HFF-Myc (cell line): ENCODE data around the gene CSRP1.
A peak's percentile ranks its signal among the peaks of the same experiment; 100 is the strongest.
"Not testable (repeated sequence)": the region's sequence is repeated elsewhere in the genome, so short reads cannot be mapped to it uniquely, and the experiment has no call there.

ENCODE experiments used
- DNase-seq: peaks from one replicate; pipeline ENCODE4 v3.0.0-alpha.2; 2011; ENCODE audit warnings: low read depth; ENCODE audit errors: extremely low read depth
- H3K4me3 ChIP-seq: replicated peaks from 2 replicates; pipeline ENCODE4 v1.5.1; 2011; ENCODE audit warnings: low read depth, mild to moderate bottlenecking, control low read depth, low read length
- TF ChIP-seq, protein P1 (sequence below): IDR thresholded peaks from 2 replicates; pipeline ENCODE4 v1.5.1; 2012; ENCODE audit warnings: mild to moderate bottlenecking, low read depth, low read length, control low read depth; ENCODE audit errors: missing control alignments

Gene CSRP1

DNA sequence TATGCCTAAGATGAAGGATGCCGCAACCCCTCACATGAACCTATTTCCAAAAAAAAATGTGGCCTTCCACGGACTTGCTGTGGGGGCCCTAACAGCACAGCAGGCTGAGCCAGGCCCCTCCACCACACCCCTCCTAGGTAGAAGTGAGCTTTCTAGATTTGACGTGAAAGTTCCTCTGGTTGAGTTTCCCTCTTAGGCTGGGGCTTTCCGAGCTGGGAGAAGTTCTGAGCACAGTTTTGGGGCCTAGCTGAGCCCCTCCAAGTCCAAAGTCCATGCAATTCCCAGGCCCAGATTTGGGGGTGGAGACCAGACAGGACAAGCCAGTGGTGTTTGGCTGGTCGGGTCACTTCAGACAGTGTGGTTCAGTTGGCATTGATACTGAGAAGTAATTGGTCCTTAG lies 24.2 kb downstream of the CSRP1 start:
- TF ChIP-seq, protein P1, sequence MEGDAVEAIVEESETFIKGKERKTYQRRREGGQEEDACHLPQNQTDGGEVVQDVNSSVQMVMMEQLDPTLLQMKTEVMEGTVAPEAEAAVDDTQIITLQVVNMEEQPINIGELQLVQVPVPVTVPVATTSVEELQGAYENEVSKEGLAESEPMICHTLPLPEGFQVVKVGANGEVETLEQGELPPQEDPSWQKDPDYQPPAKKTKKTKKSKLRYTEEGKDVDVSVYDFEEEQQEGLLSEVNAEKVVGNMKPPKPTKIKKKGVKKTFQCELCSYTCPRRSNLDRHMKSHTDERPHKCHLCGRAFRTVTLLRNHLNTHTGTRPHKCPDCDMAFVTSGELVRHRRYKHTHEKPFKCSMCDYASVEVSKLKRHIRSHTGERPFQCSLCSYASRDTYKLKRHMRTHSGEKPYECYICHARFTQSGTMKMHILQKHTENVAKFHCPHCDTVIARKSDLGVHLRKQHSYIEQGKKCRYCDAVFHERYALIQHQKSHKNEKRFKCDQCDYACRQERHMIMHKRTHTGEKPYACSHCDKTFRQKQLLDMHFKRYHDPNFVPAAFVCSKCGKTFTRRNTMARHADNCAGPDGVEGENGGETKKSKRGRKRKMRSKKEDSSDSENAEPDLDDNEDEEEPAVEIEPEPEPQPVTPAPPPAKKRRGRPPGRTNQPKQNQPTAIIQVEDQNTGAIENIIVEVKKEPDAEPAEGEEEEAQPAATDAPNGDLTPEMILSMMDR = no peak
- DNase-seq = no peak
- no peak overlapping the region for H3K4me3 ChIP-seq

DNA sequence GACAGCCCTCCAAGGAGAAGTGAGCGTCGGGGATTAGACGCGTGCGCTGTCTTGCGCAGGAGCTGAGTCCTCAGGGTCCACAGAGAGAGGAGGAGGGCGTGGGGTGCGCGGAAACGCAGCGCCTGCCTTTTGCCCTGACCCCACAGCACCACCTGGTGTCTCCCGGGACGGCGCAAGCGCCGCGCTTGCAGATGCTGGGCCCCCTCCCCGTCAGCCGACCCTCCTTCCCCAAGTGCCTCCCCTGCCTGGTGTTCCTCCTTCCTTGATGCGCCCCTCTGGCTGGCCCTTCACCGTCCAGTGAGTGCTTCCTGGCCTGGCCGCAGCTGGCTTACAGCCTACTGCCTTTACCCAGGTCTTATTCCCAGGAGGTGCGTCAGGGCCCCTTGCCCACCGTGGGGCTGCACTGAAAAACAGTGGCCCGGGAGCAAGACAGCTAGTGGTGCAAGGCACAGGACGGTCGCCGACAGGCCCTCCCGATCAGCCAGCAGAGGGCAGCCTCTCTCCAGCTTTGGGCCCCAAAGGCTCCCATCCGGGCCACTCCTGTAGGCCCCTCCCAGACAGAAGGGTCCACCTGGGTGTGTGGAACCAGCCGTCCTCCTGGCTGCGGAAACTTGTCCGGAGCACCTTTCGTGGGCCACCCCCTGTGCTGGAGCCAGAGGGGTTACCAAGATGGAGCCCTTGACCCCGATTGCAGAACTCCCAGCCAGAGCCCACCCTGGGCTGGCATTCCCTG lies 25.0 kb downstream of the CSRP1 start:
- TF ChIP-seq, protein P1 = peak; percentile 86
- H3K4me3 ChIP-seq = no peak overlapping the region

DNA sequence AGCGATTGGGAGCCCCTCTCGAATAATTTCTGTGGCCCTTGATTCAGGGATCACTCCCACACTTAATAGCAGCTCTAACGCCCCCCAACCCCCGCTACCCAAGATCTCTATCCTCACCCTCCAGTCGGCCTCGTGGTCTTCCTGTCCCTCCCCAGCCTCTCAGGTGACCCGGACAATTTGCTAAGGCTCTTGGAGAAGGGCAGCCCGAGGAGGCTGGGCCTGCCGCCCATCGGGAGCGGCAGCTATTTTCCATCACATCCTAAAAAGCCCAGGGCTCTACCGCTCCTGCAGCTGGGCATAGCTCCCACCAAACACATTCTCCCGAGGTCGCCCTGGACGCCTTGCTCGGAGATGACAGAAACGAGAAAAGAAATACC lies 25.9 kb downstream of the CSRP1 start:
- TF ChIP-seq, protein P1 = no peak
- H3K4me3 ChIP-seq = peak overlapping the region; percentile 19
- DNase-seq = no peak

More for the DNA sequence above, 25.0 kb downstream of the CSRP1 start:
- DNase-seq = peak; percentile 45

DNA sequence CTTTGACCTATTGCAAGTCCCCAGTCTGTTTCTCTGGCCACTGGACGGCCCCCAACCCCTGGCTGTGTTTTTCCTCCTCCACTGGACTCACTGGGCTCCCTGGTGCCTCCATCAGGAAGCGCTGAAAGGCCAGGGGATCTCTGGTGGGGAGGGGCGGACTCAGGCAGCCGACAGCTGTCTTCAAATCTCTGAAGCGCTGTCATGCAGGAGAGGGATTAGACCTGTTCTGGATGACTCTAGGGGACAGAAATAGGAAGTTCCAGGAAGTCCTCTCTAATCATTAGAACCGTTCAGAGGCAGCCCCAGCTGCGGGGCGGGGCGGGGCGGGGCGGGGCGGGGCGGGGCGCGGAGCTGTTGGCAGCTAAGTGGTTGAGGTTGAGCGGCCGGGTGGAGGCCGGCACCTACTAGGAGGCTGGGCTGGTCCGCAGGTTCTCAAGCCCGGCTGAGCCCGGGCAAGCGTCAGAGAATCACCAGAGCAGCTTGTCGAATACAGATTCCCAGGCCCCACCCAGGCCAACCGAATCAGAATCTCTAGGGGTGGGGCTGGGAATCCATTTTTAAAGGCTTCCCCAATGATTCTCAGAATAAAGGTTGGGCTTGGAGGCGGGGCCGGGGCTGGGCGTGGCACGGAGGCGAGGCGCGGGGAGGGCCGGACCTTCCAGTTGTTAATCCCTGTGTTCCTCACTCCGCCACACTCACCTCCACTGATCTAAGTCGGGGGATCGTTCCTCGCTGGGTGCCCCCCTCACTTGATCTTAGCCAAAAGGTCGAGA lies 26.5 kb downstream of the CSRP1 start:
- no peak for DNase-seq
- peak overlapping the region; percentile 19 for H3K4me3 ChIP-seq
- TF ChIP-seq, protein P1 = no peak

DNA sequence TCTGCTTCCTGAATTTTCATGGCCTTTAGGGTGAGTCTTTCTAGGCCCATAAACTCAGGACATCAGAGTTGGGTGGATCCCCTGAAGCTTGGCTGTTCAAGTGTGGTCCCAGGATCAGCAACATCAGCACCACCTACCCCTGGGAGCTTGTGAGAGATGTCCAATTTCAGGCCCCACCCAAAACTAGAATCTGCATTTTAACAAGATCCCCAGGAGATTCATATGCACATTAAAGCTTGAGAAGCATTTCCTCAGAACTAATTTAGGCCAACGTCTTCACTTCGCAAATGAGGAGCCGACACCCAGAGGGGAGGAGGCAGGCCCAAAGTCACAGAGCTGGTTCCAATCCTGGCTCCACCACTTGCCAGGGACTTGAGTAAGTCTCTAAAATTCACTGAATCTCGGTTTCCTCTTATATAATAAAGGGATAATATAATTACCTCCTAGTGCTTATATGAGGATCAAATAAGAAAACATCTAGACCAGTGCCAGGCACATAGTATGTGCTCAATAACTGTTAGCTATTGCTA lies 27.7 kb downstream of the CSRP1 start:
- TF ChIP-seq, protein P1 = no peak
- no peak for DNase-seq
- H3K4me3 ChIP-seq = no peak overlapping the region

DNA sequence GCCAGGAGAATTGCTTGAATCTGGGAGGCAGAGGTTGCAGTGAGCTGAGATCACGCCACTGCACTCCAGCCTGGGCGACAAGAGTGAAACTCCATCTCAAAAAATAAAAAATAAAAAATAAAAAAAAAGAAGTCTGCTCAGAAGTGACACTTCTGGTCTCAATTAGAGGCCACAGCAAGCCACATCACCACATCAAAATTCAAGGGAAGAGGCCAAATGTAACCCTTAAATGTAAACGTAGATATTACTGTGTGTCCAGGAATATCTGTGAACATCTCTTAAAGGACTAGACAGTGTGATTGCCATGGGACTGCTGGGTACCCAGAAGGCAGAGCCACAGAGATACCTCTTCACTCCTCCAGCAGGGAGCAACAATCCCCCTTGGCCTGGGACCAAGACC lies 28.3 kb downstream of the CSRP1 start:
- not testable (repeated sequence) for DNase-seq, H3K4me3 ChIP-seq

DNA sequence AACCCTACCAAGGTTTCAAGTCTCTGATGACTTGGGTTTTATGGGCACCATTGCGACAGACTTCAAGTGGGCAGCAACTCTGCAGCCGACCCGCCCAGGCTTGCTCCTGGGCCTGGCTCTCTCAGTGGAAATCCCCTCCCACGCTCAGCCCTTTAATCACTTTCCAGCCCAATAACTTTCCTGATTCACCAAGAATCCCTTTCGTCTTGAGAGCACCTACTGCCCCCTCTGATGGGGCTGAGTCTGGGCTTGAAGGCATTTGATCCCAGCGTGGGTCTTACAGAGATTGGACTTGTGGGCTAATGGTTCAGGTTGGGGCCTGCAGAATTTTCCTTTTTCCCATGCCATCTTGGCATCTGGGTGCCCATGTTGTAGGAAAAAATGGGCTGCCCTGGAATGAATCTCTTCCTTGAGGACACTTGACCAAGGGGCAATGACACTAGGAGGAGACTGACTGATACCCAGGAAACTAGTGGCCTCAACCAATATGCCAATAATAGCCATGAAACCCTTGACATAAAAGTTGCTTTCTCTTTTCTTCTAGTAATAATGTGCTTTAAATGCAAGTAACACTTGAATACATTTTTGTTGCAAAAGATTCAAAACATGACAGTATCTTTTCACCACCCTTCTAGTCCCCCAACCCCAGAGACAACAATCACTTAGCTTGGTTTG lies 30.1 kb downstream of the CSRP1 start:
- DNase-seq = no peak
- no peak overlapping the region for H3K4me3 ChIP-seq
- TF ChIP-seq, protein P1 = no peak
